ENCODE results near the gene SCN3A. TPM values are rescaled to one million over a fixed set of nuclear protein-coding genes. Genes with fewer than 3 reads are reported as not detected.

Gene SCN3A
- total and polyA plus RNA-seq, 4 donors: 0.06 to 2.3 (median 0.43) TPM

DNA sequence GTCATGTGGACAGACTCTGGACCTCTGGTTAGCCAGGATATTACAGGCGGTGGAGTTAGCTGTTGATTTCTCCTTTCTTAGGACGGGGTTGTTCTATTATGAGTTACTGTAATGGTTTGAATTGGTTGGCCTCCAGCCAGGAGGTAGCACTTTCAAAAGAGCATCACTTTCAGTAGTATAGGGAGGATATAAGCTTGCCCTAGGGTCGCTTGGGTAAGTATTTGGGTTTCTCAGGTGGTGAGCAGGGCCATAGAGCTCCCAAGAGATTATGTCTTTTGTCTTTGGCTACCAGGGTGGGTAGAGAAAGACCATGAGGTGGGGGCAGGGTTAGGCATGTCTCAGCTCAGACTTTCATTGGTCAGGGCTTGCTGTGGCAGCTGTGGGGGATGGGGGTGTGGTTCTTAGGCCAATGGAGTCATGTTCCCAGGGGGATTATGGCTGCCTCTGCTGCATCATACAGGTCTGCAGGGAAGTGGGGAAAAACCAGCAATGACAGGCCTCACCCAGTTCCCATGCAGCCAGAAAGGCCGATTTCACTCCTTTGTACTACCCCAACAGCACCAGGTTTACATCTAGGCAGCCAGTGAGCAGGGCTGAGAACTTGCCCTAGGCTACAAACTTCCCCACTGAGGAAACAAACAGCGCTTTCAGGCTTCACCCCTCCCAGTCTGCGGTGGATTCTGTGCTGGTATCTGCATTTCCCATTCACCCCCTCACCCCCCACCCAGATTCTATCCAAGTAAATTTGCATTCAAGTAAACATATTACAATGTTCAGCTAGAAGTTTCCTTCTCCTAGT lies 159.1 kb downstream of the SCN3A start:
- H3K27ac ChIP-seq (ENCODE audit: low read depth in 1 of 2, low read length in 1 of 2): no peak overlapping the region
- ATAC-seq (ENCODE audit: insufficient read depth, low FRiP score): no peak
- H3K4me1 ChIP-seq (ENCODE audit: control insufficient read depth in 5 of 5, insufficient read depth in 5 of 5, low read length in 5 of 5): no peaks in the 10 kb centered on the region
- no peaks in the 10 kb centered on the region for H3K9me3 ChIP-seq (ENCODE audit: control insufficient read depth in 4 of 4, insufficient read depth in 3 of 4, low read length in 3 of 4)
- TF ChIP-seq, protein P1, sequence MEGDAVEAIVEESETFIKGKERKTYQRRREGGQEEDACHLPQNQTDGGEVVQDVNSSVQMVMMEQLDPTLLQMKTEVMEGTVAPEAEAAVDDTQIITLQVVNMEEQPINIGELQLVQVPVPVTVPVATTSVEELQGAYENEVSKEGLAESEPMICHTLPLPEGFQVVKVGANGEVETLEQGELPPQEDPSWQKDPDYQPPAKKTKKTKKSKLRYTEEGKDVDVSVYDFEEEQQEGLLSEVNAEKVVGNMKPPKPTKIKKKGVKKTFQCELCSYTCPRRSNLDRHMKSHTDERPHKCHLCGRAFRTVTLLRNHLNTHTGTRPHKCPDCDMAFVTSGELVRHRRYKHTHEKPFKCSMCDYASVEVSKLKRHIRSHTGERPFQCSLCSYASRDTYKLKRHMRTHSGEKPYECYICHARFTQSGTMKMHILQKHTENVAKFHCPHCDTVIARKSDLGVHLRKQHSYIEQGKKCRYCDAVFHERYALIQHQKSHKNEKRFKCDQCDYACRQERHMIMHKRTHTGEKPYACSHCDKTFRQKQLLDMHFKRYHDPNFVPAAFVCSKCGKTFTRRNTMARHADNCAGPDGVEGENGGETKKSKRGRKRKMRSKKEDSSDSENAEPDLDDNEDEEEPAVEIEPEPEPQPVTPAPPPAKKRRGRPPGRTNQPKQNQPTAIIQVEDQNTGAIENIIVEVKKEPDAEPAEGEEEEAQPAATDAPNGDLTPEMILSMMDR (IDR thresholded peaks at IDR 0.05; ENCODE audit: control extremely low read depth, extremely low read depth): no peak
- no peak for DNase-seq
- H3K4me3 ChIP-seq: no peak overlapping the region
- no peak overlapping the region for H3K9ac ChIP-seq (ENCODE audit: insufficient read depth in 1 of 2, low read length in 2 of 2)
- no peaks in the 10 kb centered on the region for H3K36me3 ChIP-seq (ENCODE audit: control insufficient read depth in 4 of 4, insufficient read depth in 4 of 4, low read length in 4 of 4)
- WGBS, 2 donors: 86 to 90% methylated on average over 6 of the region's 6 CpGs
- H3K27me3 ChIP-seq (ENCODE audit: control insufficient read depth in 3 of 3, insufficient read depth in 3 of 3, low read length in 2 of 3): no peaks in the 10 kb centered on the region

Other genes starting within 250 kb of the SCN3A start
- gene SLC38A11, start 248.5 kb downstream of the SCN3A start, total RNA-seq: 1 to 10 TPM in 1 of 2 donors, not detected in 1; 1.2 TPM
- under 1 TPM; 0.10 to 0.15 TPM for gene SLC38A11, start 248.5 kb downstream of the SCN3A start, polyA plus RNA-seq
- gene SCN2A, start 35.4 kb upstream of the SCN3A start, total RNA-seq: under 1 TPM; 0.17 to 0.31 TPM
- under 1 TPM; 0.02 to 0.06 TPM for gene SCN2A, start 35.4 kb upstream of the SCN3A start, polyA plus RNA-seq

All from lung (tissue), 12 donors.